Skin epidermis (tissue), 12 donors: ENCODE results near the gene CD68.

Experiments
- H3K27ac ChIP-seq, 21 experiments: fragments of 200-600 bp; sonication (generic) in 11 of 21; one replicate each; pipeline ENCODE4 v1.5.0; 2020; ENCODE audit warnings: mild to moderate bottlenecking in 3 of 21, inconsistent platforms in 2 of 21, moderate library complexity in 2 of 21
- H3K4me3 ChIP-seq, 7 experiments: fragments of 200-600 bp; sonication (generic) in 2 of 7; one replicate each; pipeline ENCODE4 v1.5.0; 2020; ENCODE audit warnings: inconsistent platforms in 2 of 7, mild to moderate bottlenecking in 2 of 7, moderate library complexity in 1 of 7

CD68 gene

DNA sequence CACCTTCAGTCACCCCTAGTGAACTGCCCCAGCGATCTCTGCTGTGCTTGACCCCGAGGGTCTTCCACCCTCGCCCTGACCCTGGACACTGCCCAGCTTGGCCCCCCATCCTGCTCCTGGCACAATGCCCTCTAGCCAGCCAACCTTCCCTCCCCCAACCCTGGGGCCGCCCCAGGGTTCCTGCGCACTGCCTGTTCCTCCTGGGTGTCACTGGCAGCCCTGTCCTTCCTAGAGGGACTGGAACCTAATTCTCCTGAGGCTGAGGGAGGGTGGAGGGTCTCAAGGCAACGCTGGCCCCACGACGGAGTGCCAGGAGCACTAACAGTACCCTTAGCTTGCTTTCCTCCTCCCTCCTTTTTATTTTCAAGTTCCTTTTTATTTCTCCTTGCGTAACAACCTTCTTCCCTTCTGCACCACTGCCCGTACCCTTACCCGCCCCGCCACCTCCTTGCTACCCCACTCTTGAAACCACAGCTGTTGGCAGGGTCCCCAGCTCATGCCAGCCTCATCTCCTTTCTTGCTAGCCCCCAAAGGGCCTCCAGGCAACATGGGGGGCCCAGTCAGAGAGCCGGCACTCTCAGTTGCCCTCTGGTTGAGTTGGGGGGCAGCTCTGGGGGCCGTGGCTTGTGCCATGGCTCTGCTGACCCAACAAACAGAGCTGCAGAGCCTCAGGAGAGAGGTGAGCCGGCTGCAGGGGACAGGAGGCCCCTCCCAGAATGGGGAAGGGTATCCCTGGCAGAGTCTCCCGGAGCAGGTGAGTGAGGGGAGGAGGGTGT, 20.7 kb upstream of the CD68 start, which contains the start of gene TNFSF13:
Gene TNFSF13, plus strand, starts transcription at position 207 of the 776 bp plus-strand sequence. Its CDS starts 290 bp downstream, at position 497.
- peak within 1 kb of the TSS; percentile 57 to 98 (median 90) for H3K27ac ChIP-seq
- peak within 1 kb of the TSS; percentile 5 to 74 (median 16) for H3K4me3 ChIP-seq

DNA sequence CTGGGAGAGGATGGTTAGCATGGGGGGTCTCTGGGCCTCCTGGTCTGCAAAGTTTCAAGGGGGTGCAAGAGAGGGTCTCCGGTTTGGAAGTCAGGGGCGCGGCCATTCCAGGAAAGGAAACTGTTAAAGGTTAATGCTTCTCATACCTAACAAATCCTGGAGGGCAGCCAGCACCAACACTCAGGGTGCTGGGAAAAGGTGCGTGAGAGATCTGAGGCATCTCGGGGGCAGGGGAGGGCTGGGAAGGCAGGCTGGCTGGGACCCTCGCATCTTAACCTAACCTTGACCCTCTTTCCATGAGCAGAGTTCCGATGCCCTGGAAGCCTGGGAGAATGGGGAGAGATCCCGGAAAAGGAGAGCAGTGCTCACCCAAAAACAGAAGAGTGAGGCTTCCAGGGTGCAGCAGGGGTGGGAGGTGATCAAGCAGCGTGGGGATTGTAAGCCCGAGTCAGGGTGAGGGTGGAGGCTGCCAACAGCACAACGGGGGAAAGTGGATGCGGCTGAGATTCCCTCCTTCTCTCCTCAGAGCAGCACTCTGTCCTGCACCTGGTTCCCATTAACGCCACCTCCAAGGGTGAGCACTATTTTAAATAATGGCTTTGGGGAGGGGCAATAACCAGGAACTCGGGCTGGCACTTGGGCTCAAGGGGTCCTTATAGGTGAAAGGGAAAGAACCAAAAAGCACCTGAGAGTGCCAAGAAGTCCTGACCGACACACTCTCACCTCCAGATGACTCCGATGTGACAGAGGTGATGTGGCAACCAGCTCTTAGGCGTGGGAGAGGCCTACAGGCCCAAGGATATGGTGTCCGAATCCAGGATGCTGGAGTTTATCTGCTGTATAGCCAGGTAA, 19.9 kb upstream of the CD68 start:
- Histone ChIP-seq H3K27ac (peak overlapping the region; percentile 57 to 98 (median 90)), H3K4me3 (peak overlapping the region in 6 of 7 experiments; percentile 7 to 95 (median 38))

DNA sequence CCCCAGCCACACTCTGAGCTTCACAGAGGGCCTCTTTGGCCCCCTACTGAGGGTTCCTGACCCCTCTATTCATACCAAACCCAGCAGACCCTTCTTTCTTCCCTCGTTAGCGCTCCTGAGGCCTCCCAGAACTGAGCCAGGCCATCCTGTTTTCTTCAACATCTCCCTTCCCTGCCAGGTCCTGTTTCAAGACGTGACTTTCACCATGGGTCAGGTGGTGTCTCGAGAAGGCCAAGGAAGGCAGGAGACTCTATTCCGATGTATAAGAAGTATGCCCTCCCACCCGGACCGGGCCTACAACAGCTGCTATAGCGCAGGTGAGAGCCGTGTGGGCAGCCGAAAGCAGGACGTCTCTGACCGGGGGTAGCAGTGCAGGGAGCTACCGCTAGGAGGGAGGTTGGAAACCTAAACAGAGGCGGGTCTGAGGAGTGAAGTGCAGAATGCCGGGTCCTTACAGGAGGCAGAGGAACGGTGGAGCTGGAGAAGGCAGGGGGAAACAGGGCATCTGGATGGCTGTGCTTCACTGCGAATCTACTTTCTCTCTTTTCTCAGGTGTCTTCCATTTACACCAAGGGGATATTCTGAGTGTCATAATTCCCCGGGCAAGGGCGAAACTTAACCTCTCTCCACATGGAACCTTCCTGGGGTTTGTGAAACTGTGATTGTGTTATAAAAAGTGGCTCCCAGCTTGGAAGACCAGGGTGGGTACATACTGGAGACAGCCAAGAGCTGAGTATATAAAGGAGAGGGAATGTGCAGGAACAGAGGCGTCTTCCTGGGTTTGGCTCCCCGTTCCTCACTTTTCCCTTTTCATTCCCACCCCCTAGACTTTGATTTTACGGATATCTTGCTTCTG, 19.0 kb upstream of the CD68 start:
- Histone ChIP-seq H3K27ac (peak overlapping the region in 20 of 21 experiments; percentile 69 to 98 (median 91)), H3K4me3 (peak overlapping the region in 6 of 7 experiments; percentile 7 to 95 (median 79))

GRCh38 chr17:7561028-7561575, 18.3 kb upstream of the CD68 start:
- H3K4me3 ChIP-seq: peak overlapping the region; percentile 59 to 98 (median 91)

DNA sequence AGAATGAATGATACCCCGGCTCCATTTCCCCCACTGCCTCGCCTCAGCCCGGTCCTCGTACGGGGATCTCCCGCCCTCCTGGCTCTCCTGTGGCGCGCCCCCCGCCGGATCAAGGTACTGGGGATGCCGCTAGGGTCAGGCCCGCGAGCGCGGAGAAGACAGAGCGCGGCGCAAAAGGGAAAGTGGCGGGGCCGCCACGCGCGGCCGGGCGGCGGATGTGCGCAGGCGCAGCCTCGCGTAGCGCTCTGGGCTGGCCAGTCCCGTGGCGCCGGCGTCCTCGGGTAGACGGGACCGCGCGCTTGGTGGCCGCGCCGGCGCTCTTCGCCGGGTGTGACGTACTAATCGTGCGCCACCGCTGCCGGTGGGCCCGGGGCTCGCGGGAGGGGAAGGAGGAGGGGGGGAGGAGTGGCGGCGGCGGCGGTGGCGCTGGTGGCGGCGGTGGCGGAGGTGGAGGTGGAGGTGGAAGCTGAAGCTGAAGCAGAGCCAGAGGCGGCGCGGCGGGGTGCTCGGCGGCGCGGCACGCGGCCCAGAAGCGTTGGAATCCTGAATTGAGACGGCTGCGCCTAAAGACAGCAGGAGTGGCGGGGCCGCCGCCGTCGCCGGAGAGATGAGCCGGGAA, 17.7 kb upstream of the CD68 start, which contains the start of gene SENP3:
Gene SENP3, plus strand, starts transcription at position 331 of the 619 bp plus-strand sequence. CDS start 1,158 bp downstream, outside the sequence.
- H3K4me3 ChIP-seq: peak within 1 kb of the TSS; percentile 59 to 98 (median 91)
- peak within 1 kb of the TSS; percentile 70 to 98 (median 91) for H3K27ac ChIP-seq

More at GRCh38 chr17:7561028-7561575, 18.3 kb upstream of the CD68 start:
- H3K27ac ChIP-seq: peak overlapping the region in 20 of 21 experiments; percentile 82 to 98 (median 92)

- peak overlapping the region; percentile 59 to 98 (median 91) for H3K4me3 ChIP-seq
- H3K27ac ChIP-seq: peak overlapping the region; percentile 70 to 98 (median 91)
Measured at GRCh38 chr17:7562208-7562605, 17.2 kb upstream of the CD68 start.

DNA sequence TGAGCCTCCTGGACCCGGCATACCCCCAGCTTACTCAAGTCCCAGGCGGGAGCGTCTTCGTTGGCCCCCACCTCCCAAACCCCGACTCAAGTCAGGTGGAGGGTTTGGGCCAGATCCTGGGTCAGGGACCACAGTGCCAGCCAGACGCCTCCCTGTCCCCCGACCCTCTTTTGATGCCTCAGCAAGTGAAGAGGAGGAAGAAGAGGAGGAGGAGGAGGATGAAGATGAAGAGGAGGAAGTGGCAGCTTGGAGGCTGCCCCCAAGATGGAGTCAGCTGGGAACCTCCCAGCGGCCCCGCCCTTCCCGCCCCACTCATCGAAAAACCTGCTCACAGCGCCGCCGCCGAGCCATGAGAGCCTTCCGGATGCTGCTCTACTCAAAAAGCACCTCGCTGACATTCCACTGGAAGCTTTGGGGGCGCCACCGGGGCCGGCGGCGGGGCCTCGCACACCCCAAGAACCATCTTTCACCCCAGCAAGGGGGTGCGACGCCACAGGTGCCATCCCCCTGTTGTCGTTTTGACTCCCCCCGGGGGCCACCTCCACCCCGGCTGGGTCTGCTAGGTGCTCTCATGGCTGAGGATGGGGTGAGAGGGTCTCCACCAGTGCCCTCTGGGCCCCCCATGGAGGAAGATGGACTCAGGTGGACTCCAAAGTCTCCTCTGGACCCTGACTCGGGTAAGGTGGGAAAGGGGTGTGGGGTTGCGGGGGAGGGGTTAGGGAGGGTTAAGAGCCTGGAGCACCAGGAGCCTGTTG, 16.1 kb upstream of the CD68 start:
- H3K4me3 ChIP-seq: no peak overlapping the region
- H3K27ac ChIP-seq: peak overlapping the region in 4 of 21 experiments; percentile 2 to 98 (median 94)

DNA sequence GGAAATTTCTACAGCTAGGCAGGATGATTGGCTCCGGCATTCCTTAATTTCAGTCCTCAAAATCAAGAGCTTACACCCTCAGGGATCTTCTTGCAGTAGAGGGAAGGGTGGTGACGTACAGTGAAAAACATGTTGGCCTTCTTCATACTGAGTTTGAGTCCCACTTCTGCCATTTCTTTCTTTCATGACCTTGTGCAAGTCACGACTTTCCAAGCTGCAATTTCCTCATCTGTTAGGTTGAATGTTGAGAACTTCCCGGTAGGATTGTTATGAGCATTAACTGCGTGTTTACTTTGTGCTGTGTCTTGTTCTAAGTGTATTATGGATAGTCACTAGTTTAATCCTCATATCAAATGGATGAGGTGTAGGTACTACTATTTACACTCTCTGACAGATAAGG, 9.9 kb upstream of the CD68 start:
- Histone ChIP-seq H3K27ac (no peak overlapping the region), H3K4me3 (no peak overlapping the region)

GRCh38 chr17:7570351-7570750, 9.1 kb upstream of the CD68 start:
- H3K27ac ChIP-seq: no peak overlapping the region
- no peak overlapping the region for H3K4me3 ChIP-seq

DNA sequence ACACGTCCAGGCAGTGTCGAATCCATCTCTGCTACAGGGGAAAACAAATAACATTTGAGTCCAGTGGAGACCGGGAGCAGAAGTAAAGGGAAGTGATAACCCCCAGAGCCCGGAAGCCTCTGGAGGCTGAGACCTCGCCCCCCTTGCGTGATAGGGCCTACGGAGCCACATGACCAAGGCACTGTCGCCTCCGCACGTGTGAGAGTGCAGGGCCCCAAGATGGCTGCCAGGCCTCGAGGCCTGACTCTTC, 7.2 kb upstream of the CD68 start:
- Histone ChIP-seq H3K27ac (peak overlapping the region in 20 of 21 experiments; percentile 56 to 100 (median 88)), H3K4me3 (peak overlapping the region; percentile 18 to 98 (median 80))

DNA sequence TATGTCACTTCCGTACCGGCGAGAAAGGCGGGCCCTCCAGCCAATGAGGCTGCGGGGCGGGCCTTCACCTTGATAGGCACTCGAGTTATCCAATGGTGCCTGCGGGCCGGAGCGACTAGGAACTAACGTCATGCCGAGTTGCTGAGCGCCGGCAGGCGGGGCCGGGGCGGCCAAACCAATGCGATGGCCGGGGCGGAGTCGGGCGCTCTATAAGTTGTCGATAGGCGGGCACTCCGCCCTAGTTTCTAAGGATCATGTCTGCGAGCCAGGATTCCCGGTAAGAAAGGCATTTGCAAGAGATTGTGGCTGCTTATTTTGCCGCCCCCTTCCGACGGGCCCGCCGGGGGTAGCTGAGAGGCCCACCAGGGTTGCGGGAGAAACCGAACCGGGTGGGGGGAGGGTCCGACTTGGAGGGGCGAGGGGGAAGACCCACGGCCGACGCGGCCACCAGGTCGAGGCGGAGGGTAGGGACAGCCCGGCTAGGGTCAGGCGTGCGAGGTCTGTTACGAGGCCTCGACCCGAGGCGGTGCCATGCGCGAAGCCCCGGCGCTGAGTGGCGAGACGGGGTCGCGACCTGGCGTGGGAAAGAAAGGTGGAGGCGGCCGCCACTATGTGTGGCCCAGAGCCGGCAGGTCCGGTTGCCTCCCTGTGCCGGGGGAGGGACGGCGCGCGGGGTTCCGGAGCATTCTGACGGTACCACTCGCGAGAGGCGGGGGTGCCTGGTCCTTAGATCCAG, 6.7 kb upstream of the CD68 start:
- Histone ChIP-seq H3K27ac (peak overlapping the region; percentile 91 to 100 (median 98)), H3K4me3 (peak overlapping the region; percentile 70 to 98 (median 81))

DNA sequence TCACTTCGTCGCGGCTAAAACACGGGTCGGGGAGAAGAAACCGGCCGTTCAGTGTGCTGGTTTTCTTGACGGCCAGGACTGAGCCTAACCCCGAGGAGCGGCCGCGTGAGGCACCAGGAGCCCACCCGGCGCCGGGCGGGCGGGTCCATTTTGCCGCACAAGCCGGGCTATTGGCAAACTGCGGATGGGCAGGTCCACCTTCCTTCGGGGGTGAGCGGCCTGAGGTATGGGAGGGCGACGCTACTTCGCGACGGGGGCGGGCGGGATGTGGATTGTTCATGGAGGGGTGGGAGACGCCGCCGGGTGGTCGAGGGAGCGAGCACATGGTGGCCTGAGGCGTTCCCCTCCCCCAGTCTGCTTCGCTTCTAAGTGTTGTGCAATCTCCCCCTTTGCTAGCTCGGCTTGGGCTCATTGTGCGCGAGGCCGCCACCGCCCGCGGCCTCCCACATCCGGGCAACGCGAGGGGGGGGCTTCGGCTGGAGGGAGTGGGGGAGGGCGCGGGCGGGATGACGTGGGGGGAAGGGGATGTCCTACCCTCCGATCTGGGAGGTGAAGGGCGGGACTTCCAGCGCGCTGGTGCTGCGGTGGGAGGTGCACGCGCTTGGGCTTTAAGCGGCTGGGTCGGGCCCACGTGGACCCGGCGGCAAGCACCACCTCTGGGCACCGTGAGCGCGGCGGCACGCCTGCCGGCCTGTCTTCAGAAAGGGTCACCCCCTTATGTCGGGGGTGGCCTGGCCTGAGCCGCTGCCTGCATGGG, 5.9 kb upstream of the CD68 start:
- Histone ChIP-seq H3K4me3 (peak overlapping the region; percentile 70 to 98 (median 81)), H3K27ac (peak overlapping the region; percentile 91 to 100 (median 98))

DNA sequence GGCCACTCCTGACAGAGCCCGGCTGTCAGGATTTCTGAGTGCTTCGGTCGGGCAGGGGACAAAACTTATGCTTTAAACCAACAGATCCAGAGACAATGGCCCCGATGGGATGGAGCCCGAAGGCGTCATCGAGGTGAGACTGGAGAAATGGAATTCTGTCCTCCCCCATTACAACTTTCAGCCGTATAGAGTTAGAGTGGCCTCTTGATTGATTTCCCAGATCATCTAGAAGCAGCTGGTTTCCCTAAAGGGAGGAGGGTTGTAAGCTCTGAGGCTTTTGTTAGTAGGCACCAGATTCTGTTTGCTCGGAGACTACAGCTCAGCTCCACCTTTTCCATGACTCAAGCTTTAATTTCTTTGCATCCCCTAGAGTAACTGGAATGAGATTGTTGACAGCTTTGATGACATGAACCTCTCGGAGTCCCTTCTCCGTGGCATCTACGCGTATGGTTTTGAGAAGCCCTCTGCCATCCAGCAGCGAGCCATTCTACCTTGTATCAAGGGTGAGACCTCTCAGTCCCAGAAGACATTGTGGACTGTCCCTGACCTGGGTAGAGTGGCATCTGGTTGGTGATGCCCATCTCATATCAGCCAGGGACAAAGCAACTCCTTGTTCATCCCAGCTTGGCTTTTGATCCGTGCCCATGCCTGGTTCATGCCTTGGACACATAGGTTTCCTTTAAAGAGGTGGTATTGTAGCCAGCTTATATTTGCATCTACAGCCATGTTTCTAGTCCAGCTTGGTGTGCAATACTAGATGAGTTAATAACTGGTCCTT, 5.1 kb upstream of the CD68 start:
- Histone ChIP-seq H3K4me3 (peak overlapping the region; percentile 70 to 98 (median 81)), H3K27ac (peak overlapping the region in 19 of 21 experiments; percentile 93 to 100 (median 98))

- peak overlapping the region in 4 of 21 experiments; percentile 40 to 100 (median 99) for H3K27ac ChIP-seq
- peak overlapping the region in 2 of 7 experiments; percentile 97 to 98 for H3K4me3 ChIP-seq
Measured at GRCh38 chr17:7575481-7575883, 4.0 kb upstream of the CD68 start.

DNA sequence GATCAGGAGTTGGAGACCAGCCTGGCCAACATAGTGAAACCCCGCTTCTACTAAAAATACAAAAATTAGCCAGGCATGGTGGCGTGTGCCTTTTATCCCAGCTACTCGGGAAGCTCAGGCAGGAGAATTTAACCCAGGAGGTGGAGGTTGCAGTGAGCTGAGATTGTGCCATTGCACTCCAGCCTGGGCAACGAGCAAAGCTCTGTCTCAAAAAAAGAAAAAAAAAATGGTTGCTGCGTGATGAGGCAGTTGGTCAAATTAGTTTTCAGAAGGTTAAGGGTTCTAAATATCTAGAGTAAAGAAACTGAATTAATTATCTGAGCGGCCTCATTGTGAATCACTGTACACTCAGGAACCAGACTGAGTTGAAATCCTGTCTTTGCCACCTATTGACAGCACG, 3.5 kb upstream of the CD68 start:
- Histone ChIP-seq H3K27ac (no peak overlapping the region), H3K4me3 (peak overlapping the region in 2 of 7 experiments; percentile 1 to 97)
